HepG2 (cell line): ENCODE data around the gene TMEM33. TPM values are rescaled to one million over a fixed set of nuclear protein-coding genes. Genes with fewer than 3 reads are reported as not detected.
A peak's percentile ranks its signal among the peaks of the same experiment; 100 is the strongest.

Source experiments
- ATRX ChIP-seq: sonication (generic); formaldehyde crosslinking; IDR thresholded peaks from 2 replicates; pipeline ENCODE4 v1.4.0; 2020; ENCODE audit warnings: missing genetic modification reagents, borderline replicate concordance
- CCDC6 ChIP-seq: sonication (generic); formaldehyde crosslinking; IDR thresholded peaks from 2 replicates; pipeline ENCODE4 v1.8.1; 2022; ENCODE audit warnings: mild to moderate bottlenecking, missing genetic modification reagents, moderate library complexity
- EP300 ChIP-seq, 3 experiments: sonication (generic) in 1 of 3; formaldehyde crosslinking in 1 of 3; IDR thresholded peaks; 2 replicates each; pipeline versions ENCODE4 v1.5.1 to v1.6.1; 2011 to 2020; ENCODE audit warnings: low read depth in 2 of 3, low read length in 2 of 3, borderline replicate concordance in 1 of 3, improper control_type of control experiment in 1 of 3, mild to moderate bottlenecking in 1 of 3, missing genetic modification reagents in 1 of 3, moderate library complexity in 1 of 3
- HCFC1 ChIP-seq: fragments of 150-350 bp; IDR thresholded peaks from 2 replicates; pipeline ENCODE4 v1.6.1; 2014; ENCODE audit warnings: low read depth, low read length
- LRRFIP1 ChIP-seq: sonication (generic); formaldehyde crosslinking; conservative IDR thresholded peaks from 2 replicates; pipeline ENCODE4 v1.4.0; 2020; ENCODE audit warnings: missing genetic modification reagents
- MAZ ChIP-seq, 2 experiments: sonication (generic) in 1 of 2; formaldehyde crosslinking in 1 of 2; IDR thresholded peaks; 2 replicates each; pipeline versions ENCODE4 v1.5.0 to v1.6.1; 2012 to 2020; ENCODE audit warnings: low read depth in 2 of 2, mild to moderate bottlenecking in 2 of 2, borderline replicate concordance in 1 of 2, improper control_type of control experiment in 1 of 2, low read length in 1 of 2, missing genetic modification reagents in 1 of 2, moderate library complexity in 1 of 2
- MBD4 ChIP-seq: IDR thresholded peaks from 2 replicates; pipeline ENCODE4 v1.6.1; 2012; ENCODE audit warnings: low read length, inconsistent platforms, borderline replicate concordance
- TCF7 ChIP-seq: sonication (generic); IDR thresholded peaks from 2 replicates; pipeline ENCODE4 v1.6.1; 2016; ENCODE audit warnings: antibody characterized with exemption, low read depth
- ZBTB7B ChIP-seq: sonication (generic); formaldehyde crosslinking; IDR thresholded peaks from 2 replicates; pipeline ENCODE4 v1.4.0; 2020; ENCODE audit warnings: missing genetic modification reagents
- ZMYM3 ChIP-seq: sonication (generic); formaldehyde crosslinking; IDR thresholded peaks from 2 replicates; pipeline ENCODE4 v1.5.1; 2020; ENCODE audit warnings: mild to moderate bottlenecking, missing genetic modification reagents
- ZNF17 ChIP-seq: sonication (generic); formaldehyde crosslinking; IDR thresholded peaks from 2 replicates; pipeline ENCODE4 v1.5.0; 2020; ENCODE audit warnings: mild to moderate bottlenecking, missing genetic modification reagents
- ZNF350 ChIP-seq: sonication (generic); formaldehyde crosslinking; IDR thresholded peaks from 2 replicates; pipeline ENCODE4 v1.4.0; 2020; ENCODE audit warnings: mild to moderate bottlenecking, low read depth, missing genetic modification reagents, borderline replicate concordance
- ZNF616 ChIP-seq: sonication (generic); formaldehyde crosslinking; IDR thresholded peaks from 2 replicates; pipeline ENCODE4 v1.5.0; 2020; ENCODE audit warnings: low read depth, mild to moderate bottlenecking, missing genetic modification reagents
- ZNF83 ChIP-seq: sonication (generic); formaldehyde crosslinking; IDR thresholded peaks from 2 replicates; pipeline ENCODE4 v1.4.0; 2020; ENCODE audit warnings: missing genetic modification reagents, mild to moderate bottlenecking, borderline replicate concordance
- polyA plus RNA-seq, 8 experiments: library from polyadenylated mRNA; depleted of rRNA in 3 of 8; stranded (reverse) in 7 of 8; unstranded in 1 of 8; fragments of >200 nt; fragmentation: Illumina TruSeq in 4 of 8; extraction: Trizol in 4 of 8; gene quantifications; 2 replicates each; pipeline versions ENCODE4 v1.2.1 to v1.2.3, GENCODE V29; 2011 to 2016; ENCODE audit warnings: low read depth in 4 of 8, missing spikeins in 1 of 8, mixed read lengths in 1 of 8; ENCODE audit not compliant: insufficient read depth in 1 of 8
- total RNA-seq, 5 experiments: library from RNA; depleted of rRNA; stranded (reverse); fragments of >200 nt; fragmentation: Illumina TruSeq; extraction: Trizol; gene quantifications; 2 replicates each; pipeline ENCODE4 v1.2.3, GENCODE V29; 2016; ENCODE audit warnings: low read depth in 1 of 5
- TF ChIP-seq, protein P1 (sequence below): sonication (generic); formaldehyde crosslinking; IDR thresholded peaks from one replicate; pipeline ENCODE4 v1.5.1; 2020; ENCODE audit warnings: mild to moderate bottlenecking, missing genetic modification reagents; ENCODE audit errors: not compliant biosample characterization
- TF ChIP-seq, protein P2 (sequence below): sonication (generic); formaldehyde crosslinking; IDR thresholded peaks from 2 replicates; pipeline ENCODE4 v1.4.0; 2020; ENCODE audit warnings: missing genetic modification reagents

The TMEM33 gene
- total and polyA plus RNA-seq, 2 of the 13 experiments (the other 11 are each of a cell fraction or from before 2014, with no cell fraction given): 36.1 to 66.6 TPM

DNA sequence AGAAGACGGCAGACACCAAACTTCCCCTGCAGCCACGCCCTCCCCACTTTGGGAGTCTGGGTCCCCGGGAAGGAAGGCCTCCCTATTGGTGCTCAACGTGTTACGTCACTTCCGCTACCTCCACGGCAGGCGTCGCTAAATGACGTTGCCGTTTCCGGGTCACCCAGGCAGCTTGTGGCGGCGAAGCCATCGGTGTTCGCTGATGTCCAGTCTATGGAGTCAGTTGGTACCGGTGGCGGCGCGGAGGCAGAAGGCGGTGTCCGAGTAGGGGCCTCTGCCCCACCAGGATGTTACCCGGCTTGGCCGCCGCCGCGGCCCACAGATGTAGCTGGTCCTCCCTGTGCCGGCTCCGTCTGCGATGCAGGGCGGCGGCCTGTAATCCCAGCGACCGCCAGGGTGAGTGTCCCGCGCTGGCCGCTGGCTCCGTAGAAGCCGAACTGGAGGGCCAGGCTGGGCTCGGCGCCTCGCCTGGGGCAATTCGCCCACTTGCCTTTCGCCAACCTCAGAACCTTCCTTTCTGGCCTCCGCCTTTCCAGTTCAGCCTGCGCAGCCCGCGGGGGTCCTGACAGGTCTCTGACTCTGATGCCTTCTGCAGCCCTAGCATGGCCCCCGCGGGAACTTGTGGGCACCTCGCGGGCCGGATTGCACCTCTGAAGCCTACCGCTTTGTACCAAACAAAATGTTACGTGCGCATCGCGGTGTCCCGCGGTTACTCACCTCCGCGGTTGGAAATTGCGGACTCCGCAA is 55.3 kb downstream of the TMEM33 start, which contains the start of gene SLC30A9 (continued):
- TF ChIP-seq EP300 (IDR thresholded peaks at IDR 0.05; ENCODE audit: low read depth in 2 of 2, low read length in 2 of 2) (no peak), EP300 (CRISPR knock-in tag; IDR thresholded peaks at IDR 0.05; ENCODE audit: borderline replicate concordance) (no peak), LRRFIP1 (CRISPR knock-in tag) (no peak), ZNF350 (CRISPR knock-in tag) (peak; percentile 84; the same call in 1 of the 2 replicates), ZNF83 (CRISPR knock-in tag) (no peak), ZBTB7B (CRISPR knock-in tag) (peak; percentile 25; the same call in 1 of the 2 replicates), ATRX (CRISPR knock-in tag) (no peak), ZMYM3 (CRISPR knock-in tag) (no peak; the same call in 1 of the 2 replicates), MAZ (IDR thresholded peaks at IDR 0.05; ENCODE audit: borderline replicate concordance, low read depth, low read length) (no peak), MAZ (CRISPR knock-in tag; IDR thresholded peaks at IDR 0.05; ENCODE audit: low read depth) (no peak), ZNF17 (CRISPR knock-in tag) (no peak), HCFC1 (peak; percentile 29; the same call in 1 of the 2 replicates), MBD4 (no peak), ZNF616 (no peak), CCDC6 (CRISPR knock-in tag) (no peak), TCF7 (no peak)
- TF ChIP-seq, protein P1, sequence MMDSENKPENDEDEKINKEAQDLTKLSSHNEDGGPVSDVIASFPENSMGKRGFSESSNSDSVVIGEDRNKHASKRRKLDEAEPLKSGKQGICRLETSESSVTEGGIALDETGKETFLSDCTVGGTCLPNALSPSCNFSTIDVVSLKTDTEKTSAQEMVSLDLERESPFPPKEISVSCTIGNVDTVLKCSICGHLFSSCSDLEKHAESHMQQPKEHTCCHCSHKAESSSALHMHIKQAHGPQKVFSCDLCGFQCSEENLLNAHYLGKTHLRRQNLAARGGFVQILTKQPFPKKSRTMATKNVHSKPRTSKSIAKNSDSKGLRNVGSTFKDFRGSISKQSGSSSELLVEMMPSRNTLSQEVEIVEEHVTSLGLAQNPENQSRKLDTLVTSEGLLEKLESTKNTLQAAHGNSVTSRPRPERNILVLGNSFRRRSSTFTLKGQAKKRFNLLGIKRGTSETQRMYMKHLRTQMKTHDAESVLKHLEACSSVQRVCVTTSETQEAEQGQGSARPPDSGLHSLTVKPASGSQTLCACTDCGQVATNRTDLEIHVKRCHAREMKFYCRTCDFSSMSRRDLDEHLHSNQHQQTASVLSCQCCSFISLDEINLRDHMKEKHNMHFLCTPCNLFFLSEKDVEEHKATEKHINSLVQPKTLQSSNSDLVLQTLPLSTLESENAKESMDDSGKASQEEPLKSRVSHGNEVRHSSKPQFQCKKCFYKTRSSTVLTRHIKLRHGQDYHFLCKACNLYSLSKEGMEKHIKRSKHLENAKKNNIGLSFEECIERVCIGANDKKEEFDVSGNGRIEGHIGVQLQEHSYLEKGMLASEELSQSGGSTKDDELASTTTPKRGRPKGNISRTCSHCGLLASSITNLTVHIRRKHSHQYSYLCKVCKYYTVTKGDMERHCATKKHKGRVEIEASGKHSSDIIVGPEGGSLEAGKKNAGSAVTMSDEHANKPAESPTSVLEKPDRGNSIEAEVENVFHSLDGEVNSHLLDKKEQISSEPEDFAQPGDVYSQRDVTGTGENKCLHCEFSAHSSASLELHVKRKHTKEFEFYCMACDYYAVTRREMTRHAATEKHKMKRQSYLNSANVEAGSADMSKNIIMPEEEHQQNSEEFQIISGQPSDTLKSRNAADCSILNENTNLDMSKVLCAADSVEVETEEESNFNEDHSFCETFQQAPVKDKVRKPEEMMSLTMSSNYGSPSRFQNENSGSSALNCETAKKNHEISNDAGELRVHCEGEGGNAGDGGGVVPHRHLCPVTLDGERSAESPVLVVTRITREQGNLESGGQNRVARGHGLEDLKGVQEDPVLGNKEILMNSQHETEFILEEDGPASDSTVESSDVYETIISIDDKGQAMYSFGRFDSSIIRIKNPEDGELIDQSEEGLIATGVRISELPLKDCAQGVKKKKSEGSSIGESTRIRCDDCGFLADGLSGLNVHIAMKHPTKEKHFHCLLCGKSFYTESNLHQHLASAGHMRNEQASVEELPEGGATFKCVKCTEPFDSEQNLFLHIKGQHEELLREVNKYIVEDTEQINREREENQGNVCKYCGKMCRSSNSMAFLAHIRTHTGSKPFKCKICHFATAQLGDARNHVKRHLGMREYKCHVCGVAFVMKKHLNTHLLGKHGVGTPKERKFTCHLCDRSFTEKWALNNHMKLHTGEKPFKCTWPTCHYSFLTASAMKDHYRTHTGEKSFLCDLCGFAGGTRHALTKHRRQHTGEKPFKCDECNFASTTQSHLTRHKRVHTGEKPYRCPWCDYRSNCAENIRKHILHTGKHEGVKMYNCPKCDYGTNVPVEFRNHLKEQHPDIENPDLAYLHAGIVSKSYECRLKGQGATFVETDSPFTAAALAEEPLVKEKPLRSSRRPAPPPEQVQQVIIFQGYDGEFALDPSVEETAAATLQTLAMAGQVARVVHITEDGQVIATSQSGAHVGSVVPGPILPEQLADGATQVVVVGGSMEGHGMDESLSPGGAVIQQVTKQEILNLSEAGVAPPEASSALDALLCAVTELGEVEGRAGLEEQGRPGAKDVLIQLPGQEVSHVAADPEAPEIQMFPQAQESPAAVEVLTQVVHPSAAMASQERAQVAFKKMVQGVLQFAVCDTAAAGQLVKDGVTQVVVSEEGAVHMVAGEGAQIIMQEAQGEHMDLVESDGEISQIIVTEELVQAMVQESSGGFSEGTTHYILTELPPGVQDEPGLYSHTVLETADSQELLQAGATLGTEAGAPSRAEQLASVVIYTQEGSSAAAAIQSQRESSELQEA (CRISPR knock-in tag): peak; percentile 43
- TF ChIP-seq, protein P2, sequence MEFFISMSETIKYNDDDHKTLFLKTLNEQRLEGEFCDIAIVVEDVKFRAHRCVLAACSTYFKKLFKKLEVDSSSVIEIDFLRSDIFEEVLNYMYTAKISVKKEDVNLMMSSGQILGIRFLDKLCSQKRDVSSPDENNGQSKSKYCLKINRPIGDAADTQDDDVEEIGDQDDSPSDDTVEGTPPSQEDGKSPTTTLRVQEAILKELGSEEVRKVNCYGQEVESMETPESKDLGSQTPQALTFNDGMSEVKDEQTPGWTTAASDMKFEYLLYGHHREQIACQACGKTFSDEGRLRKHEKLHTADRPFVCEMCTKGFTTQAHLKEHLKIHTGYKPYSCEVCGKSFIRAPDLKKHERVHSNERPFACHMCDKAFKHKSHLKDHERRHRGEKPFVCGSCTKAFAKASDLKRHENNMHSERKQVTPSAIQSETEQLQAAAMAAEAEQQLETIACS (CRISPR knock-in tag): no peak
